COLO668 (cell line): ENCODE results near the gene ARFGAP2.
A peak's percentile ranks its signal among the peaks of the same experiment; 100 is the strongest.

ENCODE experiments used
- DNase-seq: peaks from one replicate; lab custom pipeline; 2025; ENCODE audit not compliant: unreplicated experiment; lab: John Stamatoyannopoulos, UW

ARFGAP2 gene

GRCh38 chr11:47171856-47172255, 4.8 kb downstream of the ARFGAP2 start:
- no peak for DNase-seq

GRCh38 chr11:47171061-47171838, 5.4 kb downstream of the ARFGAP2 start:
- DNase-seq = no peak

- DNase-seq = no peak
Observed at GRCh38 chr11:47166368-47166767, 10.3 kb downstream of the ARFGAP2 start.

DNA sequence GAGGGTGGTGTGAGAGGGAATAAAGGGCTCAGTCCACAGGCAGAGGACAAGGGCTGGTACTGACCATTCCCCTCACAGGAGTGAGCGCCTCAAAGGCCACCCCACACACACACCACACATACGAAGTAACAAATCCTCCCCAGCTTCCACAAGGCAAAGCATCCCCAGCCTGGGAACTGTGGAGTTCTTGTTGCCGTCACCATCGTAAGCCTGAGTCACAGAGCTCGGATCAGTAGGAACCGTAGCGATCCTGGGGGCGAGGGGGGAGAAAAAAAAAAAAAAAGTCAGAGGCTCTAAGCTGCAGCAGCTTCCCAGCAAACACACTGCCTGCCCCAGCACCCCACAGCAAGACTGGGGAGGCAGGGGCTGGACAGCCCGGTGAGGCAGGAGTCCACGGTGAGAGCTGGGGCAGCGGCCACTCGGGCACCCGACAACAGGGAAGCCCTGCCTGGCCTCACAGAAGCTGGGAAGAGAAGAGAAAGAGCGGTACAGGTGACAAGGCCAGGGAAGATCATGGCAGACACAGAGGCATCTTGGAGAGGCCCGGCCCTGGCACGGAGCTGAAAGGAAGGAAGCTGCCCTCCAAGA, 11.3 kb downstream of the ARFGAP2 start:
- no peak for DNase-seq

- DNase-seq = no peak
Observed at GRCh38 chr11:47164321-47164720, 12.4 kb downstream of the ARFGAP2 start.

GRCh38 chr11:47163898-47164297, 12.8 kb downstream of the ARFGAP2 start:
- DNase-seq = no peak

- DNase-seq = no peak
Observed at GRCh38 chr11:47163193-47163592, 13.5 kb downstream of the ARFGAP2 start.

DNA sequence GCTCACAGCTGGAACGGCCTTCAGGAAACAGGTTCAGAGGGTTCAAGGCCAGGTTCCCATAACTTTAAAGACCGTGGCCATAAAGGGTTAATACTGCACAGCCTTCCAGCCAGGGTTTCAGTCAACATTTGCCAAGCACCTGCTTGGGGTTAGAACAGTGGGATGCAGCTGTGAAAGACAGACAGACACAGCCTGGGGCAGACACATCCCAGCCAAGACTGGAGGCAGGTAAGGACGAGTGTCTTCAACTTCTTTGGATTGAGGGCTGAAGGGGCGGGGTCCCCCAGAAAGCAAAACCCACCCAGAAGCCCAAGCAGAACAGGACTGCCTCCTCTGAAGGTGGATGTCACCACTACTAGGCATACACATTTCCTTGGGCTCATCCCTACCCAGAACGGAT, 14.3 kb downstream of the ARFGAP2 start:
- DNase-seq = no peak

DNA sequence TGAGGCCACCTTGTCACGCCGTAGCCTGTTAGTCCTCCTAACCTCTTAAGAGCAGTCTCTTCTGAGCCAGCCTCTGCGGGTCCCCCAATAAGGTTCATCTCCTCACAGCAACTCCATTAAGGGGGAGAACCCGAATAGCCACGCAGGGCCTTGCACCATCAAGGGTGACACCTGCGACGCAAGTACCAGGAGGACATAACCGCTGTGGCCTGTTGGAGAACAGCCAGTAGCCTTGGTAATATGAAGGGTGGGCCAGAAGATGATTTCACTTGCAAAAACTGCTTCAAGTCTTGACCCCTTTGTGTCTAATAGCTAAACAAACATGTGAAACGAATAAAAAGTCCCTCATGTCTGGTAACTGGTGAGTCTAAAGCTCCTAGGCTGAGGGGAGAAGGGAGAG, 14.8 kb downstream of the ARFGAP2 start:
- no peak for DNase-seq

GRCh38 chr11:47161134-47161854, 15.4 kb downstream of the ARFGAP2 start:
- peak; percentile 80 for DNase-seq

DNA sequence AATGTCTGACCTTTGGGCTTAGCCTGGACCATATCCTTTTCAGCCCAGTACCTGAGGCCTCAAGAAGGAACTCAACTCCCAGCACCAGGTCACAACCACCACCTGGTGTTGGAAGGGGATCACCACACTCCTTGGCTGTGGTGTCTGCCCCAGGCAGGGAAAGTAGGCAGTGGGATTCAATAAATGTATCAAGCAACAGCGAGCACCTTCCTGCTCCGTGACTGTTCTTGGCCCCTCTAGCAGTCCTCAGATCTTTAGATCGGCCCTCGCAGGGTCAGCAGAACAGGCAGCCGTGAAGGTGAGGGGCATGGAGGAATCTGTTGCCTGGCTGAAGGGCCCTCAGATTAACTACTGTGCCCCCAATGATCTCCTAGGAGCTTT, 15.9 kb downstream of the ARFGAP2 start:
- no peak for DNase-seq

- DNase-seq = no peak
Observed at GRCh38 chr11:47158242-47158641, 18.4 kb downstream of the ARFGAP2 start.

DNA sequence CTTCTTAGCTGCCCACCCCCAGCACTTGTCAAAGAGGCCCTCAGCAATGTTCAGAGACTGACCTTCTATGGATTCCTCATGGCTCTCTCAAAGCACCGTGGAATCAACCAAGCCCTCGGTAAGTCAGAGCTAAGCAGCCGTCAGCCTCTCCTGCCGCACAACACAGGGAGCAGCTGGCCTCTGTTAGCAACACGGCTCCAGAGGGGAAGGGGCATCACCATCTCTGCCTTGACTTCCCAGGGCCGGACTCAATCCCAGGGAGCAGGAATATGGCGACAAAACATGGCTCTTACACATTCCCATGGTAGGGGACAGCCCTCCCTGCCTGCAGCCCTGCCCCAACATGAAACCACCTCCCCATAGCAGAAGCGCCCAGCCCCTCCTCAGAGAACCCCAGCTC, 18.9 kb downstream of the ARFGAP2 start:
- DNase-seq = no peak

DNA sequence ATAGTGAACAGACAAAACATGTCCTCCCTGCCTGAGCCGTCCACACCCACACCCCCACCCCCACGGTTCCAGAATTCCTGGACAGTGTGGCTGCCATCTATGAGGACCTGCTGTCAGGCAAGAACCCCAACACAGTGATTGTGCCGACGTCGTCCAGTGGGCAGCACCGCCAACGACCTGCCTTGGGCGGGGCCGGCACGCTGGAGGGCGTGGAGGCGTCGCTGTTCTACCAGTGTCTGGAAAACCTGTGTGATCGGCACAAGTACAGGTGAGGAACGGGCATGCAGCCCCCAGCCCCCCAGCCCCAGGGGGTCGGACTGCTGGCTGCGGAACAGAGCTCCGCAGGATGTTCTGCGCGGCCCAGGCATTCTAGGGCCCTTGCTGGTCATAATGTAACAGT, 19.7 kb downstream of the ARFGAP2 start:
- DNase-seq = no peak

- no peak for DNase-seq
Observed at GRCh38 chr11:47156333-47156732, 20.3 kb downstream of the ARFGAP2 start.

- no peak for DNase-seq
Observed at GRCh38 chr11:47155879-47156278, 20.8 kb downstream of the ARFGAP2 start.

GRCh38 chr11:47154616-47155570, 21.8 kb downstream of the ARFGAP2 start:
- DNase-seq = no peak

GRCh38 chr11:47152953-47153950, 23.4 kb downstream of the ARFGAP2 start:
- peak; percentile 89 for DNase-seq

DNA sequence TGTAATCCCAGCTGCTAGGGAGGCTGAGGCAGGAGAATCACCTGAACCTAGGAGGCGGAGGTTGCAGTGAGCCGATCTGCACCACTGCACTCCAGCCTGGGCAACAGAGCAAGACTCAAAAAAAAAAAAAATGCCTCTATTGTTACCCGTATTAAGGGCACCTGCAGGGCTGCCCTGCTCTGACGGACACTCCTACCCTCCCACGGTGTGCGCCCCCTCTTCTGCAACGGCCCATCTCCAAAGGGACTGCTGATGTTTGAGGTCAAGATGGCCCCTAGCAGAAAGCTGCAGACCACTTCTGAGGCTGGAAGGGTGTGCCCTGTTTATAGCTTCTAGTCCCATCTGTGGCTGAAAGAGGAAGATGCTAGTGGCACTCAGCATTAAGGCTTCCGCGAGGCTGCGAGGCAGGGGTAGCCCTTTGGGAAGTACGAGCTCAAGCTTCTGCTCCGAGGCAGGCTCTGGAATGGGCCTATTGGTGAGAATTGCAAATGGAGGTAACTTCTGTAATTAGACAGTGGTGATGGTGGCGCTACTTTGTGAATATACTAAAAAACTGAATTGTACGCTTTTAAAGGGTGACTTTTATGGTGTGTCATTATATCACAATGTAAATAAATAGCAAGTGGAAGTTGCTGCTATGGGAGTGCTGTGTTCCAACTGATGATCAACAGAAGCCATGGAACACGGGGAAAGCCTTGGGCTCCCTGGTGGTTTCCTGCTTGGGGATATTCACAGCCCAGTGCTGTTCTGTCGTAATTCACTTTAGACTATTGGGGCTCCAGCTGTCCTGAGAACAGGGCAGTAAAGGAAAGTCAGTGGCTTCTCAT, 24.3 kb downstream of the ARFGAP2 start:
- DNase-seq = peak; percentile 43
